ENCODE results near the gene GYS2.
A peak's percentile ranks its signal among the peaks of the same experiment; 100 is the strongest.

Gene GYS2

GRCh38 chr12:21528953-21529352 is 75.7 kb downstream of the GYS2 start:
- Histone ChIP-seq H3K4me3 (ENCODE audit: low read length) (no peak overlapping the region), H3K36me3 (ENCODE audit: insufficient read depth, low read length) (no peaks in the 10 kb centered on the region), H3K27ac (ENCODE audit: low read depth, low read length) (no peak overlapping the region), H3K4me1 (ENCODE audit: insufficient read depth, low read length) (peaks cover 4% of the 10 kb centered on the region; the same call in 1 of the 2 replicates), H3K9ac (ENCODE audit: low read depth, low read length) (no peak overlapping the region), H3K27me3 (ENCODE audit: insufficient read depth, low read length) (peaks cover 74% of the 10 kb centered on the region), H3K9me3 (ENCODE audit: insufficient read depth, low read depth, low read length) (no peaks in the 10 kb centered on the region)
- WGBS, result 85% methylated on average over 5 of the region's 5 CpGs

- Histone ChIP-seq H3K36me3 (ENCODE audit: insufficient read depth, low read length) (no peaks in the 10 kb centered on the region), H3K4me1 (ENCODE audit: insufficient read depth, low read length) (peaks cover 4% of the 10 kb centered on the region; the same call in 1 of the 2 replicates), H3K9me3 (ENCODE audit: insufficient read depth, low read depth, low read length) (no peaks in the 10 kb centered on the region), H3K27ac (ENCODE audit: low read depth, low read length) (no peak overlapping the region), H3K27me3 (ENCODE audit: insufficient read depth, low read length) (peaks cover 74% of the 10 kb centered on the region), H3K9ac (ENCODE audit: low read depth, low read length) (peak overlapping the region; percentile 66), H3K4me3 (ENCODE audit: low read length) (peak overlapping the region; percentile 80)
- WGBS, result under 1% methylated on average over 57 of the region's 57 CpGs
These were observed 77.0 kb downstream of the GYS2 start for GRCh38 chr12:21527451-21528180.

GRCh38 chr12:21526721-21527345 is 77.8 kb downstream of the GYS2 start:
- no peak overlapping the region for H3K27ac ChIP-seq (ENCODE audit: low read depth, low read length)
- no peak overlapping the region for H3K9ac ChIP-seq (ENCODE audit: low read depth, low read length)
- H3K4me1 ChIP-seq (ENCODE audit: insufficient read depth, low read length), result peaks cover 4% of the 10 kb centered on the region; the same call in 1 of the 2 replicates
- H3K27me3 ChIP-seq (ENCODE audit: insufficient read depth, low read length), result peaks cover 69% of the 10 kb centered on the region
- H3K4me3 ChIP-seq (ENCODE audit: low read length), result peak overlapping the region; percentile 80
- no peaks in the 10 kb centered on the region for H3K36me3 ChIP-seq (ENCODE audit: insufficient read depth, low read length)
- WGBS, result 51% methylated on average over 11 of the region's 12 CpGs
- no peaks in the 10 kb centered on the region for H3K9me3 ChIP-seq (ENCODE audit: insufficient read depth, low read depth, low read length)

GRCh38 chr12:21526053-21526452 is 78.6 kb downstream of the GYS2 start, which contains the start of gene SPX:
Gene SPX, plus strand, starts transcription at chr12:21526296. Its CDS starts 177 bp downstream, at chr12:21526473.
- peak within 1 kb of the TSS; percentile 80 for H3K4me3 ChIP-seq (ENCODE audit: low read length)
- H3K27ac ChIP-seq (ENCODE audit: low read depth, low read length), result no peak within 1 kb of the TSS
- H3K9me3 ChIP-seq (ENCODE audit: insufficient read depth, low read depth, low read length), result no peaks in the 10 kb centered on the region
- H3K9ac ChIP-seq (ENCODE audit: low read depth, low read length), result no peak within 1 kb of the TSS
- no peaks in the 10 kb centered on the region for H3K36me3 ChIP-seq (ENCODE audit: insufficient read depth, low read length)
- 100% methylated on average over 1 of the region's 1 CpG for WGBS
- peaks cover 4% of the 10 kb centered on the region; the same call in 1 of the 2 replicates for H3K4me1 ChIP-seq (ENCODE audit: insufficient read depth, low read length)
- peaks cover 61% of the 10 kb centered on the region for H3K27me3 ChIP-seq (ENCODE audit: insufficient read depth, low read length)

GRCh38 chr12:21523148-21523547 is 81.5 kb downstream of the GYS2 start:
- no peaks in the 10 kb centered on the region for H3K36me3 ChIP-seq (ENCODE audit: insufficient read depth, low read length)
- no peak overlapping the region for H3K9ac ChIP-seq (ENCODE audit: low read depth, low read length)
- H3K27me3 ChIP-seq (ENCODE audit: insufficient read depth, low read length), result peaks cover 32% of the 10 kb centered on the region
- no peak overlapping the region for H3K4me3 ChIP-seq (ENCODE audit: low read length)
- H3K4me1 ChIP-seq (ENCODE audit: insufficient read depth, low read length), result peaks cover 4% of the 10 kb centered on the region; the same call in 1 of the 2 replicates
- no peaks in the 10 kb centered on the region for H3K9me3 ChIP-seq (ENCODE audit: insufficient read depth, low read depth, low read length)
- H3K27ac ChIP-seq (ENCODE audit: low read depth, low read length), result no peak overlapping the region

- Histone ChIP-seq H3K4me1 (ENCODE audit: insufficient read depth, low read length) (no peaks in the 10 kb centered on the region), H3K9me3 (ENCODE audit: insufficient read depth, low read depth, low read length) (no peaks in the 10 kb centered on the region), H3K4me3 (ENCODE audit: low read length) (no peak overlapping the region), H3K27me3 (ENCODE audit: insufficient read depth, low read length) (peaks cover 16% of the 10 kb centered on the region), H3K36me3 (ENCODE audit: insufficient read depth, low read length) (peaks cover 12% of the 10 kb centered on the region), H3K27ac (ENCODE audit: low read depth, low read length) (no peak overlapping the region), H3K9ac (ENCODE audit: low read depth, low read length) (no peak overlapping the region)
- 83% methylated on average over 1 of the region's 1 CpG for WGBS
These were observed 83.1 kb downstream of the GYS2 start for GRCh38 chr12:21521541-21521940.

GRCh38 chr12:21518451-21518850 is 86.2 kb downstream of the GYS2 start:
- H3K36me3 ChIP-seq (ENCODE audit: insufficient read depth, low read length), result peaks cover 42% of the 10 kb centered on the region
- no peak overlapping the region for H3K4me3 ChIP-seq (ENCODE audit: low read length)
- H3K27ac ChIP-seq (ENCODE audit: low read depth, low read length), result no peak overlapping the region
- no peak overlapping the region for H3K9ac ChIP-seq (ENCODE audit: low read depth, low read length)
- 94% methylated on average over 3 of the region's 3 CpGs for WGBS
- no peaks in the 10 kb centered on the region for H3K4me1 ChIP-seq (ENCODE audit: insufficient read depth, low read length)
- no peaks in the 10 kb centered on the region for H3K9me3 ChIP-seq (ENCODE audit: insufficient read depth, low read depth, low read length)
- H3K27me3 ChIP-seq (ENCODE audit: insufficient read depth, low read length), result no peaks in the 10 kb centered on the region

- H3K9me3 ChIP-seq (ENCODE audit: insufficient read depth, low read depth, low read length), result no peaks in the 10 kb centered on the region
- H3K27ac ChIP-seq (ENCODE audit: low read depth, low read length), result no peak overlapping the region
- H3K9ac ChIP-seq (ENCODE audit: low read depth, low read length), result no peak overlapping the region
- no peak overlapping the region for H3K4me3 ChIP-seq (ENCODE audit: low read length)
- 100% methylated on average over 2 of the region's 2 CpGs for WGBS
- no peaks in the 10 kb centered on the region for H3K27me3 ChIP-seq (ENCODE audit: insufficient read depth, low read length)
- H3K4me1 ChIP-seq (ENCODE audit: insufficient read depth, low read length), result no peaks in the 10 kb centered on the region
- H3K36me3 ChIP-seq (ENCODE audit: insufficient read depth, low read length), result peaks cover 61% of the 10 kb centered on the region
These were observed 88.4 kb downstream of the GYS2 start for GRCh38 chr12:21516281-21516680.

GRCh38 chr12:21509768-21510167 is 94.9 kb downstream of the GYS2 start:
- WGBS, result 45% methylated on average over 2 of the region's 2 CpGs
- Histone ChIP-seq H3K4me1 (ENCODE audit: insufficient read depth, low read length) (no peaks in the 10 kb centered on the region), H3K36me3 (ENCODE audit: insufficient read depth, low read length) (peaks cover 63% of the 10 kb centered on the region), H3K9ac (ENCODE audit: low read depth, low read length) (no peak overlapping the region), H3K9me3 (ENCODE audit: insufficient read depth, low read depth, low read length) (no peaks in the 10 kb centered on the region), H3K27ac (ENCODE audit: low read depth, low read length) (no peak overlapping the region), H3K4me3 (ENCODE audit: low read length) (no peak overlapping the region), H3K27me3 (ENCODE audit: insufficient read depth, low read length) (no peaks in the 10 kb centered on the region)

GRCh38 chr12:21507849-21508248 is 96.8 kb downstream of the GYS2 start:
- 89% methylated on average over 2 of the region's 2 CpGs for WGBS
- peaks cover 45% of the 10 kb centered on the region for H3K36me3 ChIP-seq (ENCODE audit: insufficient read depth, low read length)

GRCh38 chr12:21505888-21506287 is 98.8 kb downstream of the GYS2 start:
- Histone ChIP-seq H3K4me3 (ENCODE audit: low read length) (no peak overlapping the region), H3K27ac (ENCODE audit: low read depth, low read length) (no peak overlapping the region), H3K27me3 (ENCODE audit: insufficient read depth, low read length) (no peaks in the 10 kb centered on the region), H3K36me3 (ENCODE audit: insufficient read depth, low read length) (peaks cover 31% of the 10 kb centered on the region), H3K4me1 (ENCODE audit: insufficient read depth, low read length) (no peaks in the 10 kb centered on the region), H3K9me3 (ENCODE audit: insufficient read depth, low read depth, low read length) (no peaks in the 10 kb centered on the region), H3K9ac (ENCODE audit: low read depth, low read length) (no peak overlapping the region)
- WGBS, result no CpG with 5 or more reads among the region's 2 CpGs

More at GRCh38 chr12:21507849-21508248, 96.8 kb downstream of the GYS2 start:
- H3K4me1 ChIP-seq (ENCODE audit: insufficient read depth, low read length), result no peaks in the 10 kb centered on the region
- H3K27ac ChIP-seq (ENCODE audit: low read depth, low read length), result no peak overlapping the region
- H3K4me3 ChIP-seq (ENCODE audit: low read length), result no peak overlapping the region
- no peaks in the 10 kb centered on the region for H3K9me3 ChIP-seq (ENCODE audit: insufficient read depth, low read depth, low read length)
- H3K9ac ChIP-seq (ENCODE audit: low read depth, low read length), result no peak overlapping the region
- H3K27me3 ChIP-seq (ENCODE audit: insufficient read depth, low read length), result no peaks in the 10 kb centered on the region
